Measurements from ENCODE around the gene MADD.
A peak's percentile ranks its signal among the peaks of the same experiment; 100 is the strongest.

- TF ChIP-seq POLR2A (IDR thresholded peaks at IDR 0.05): no peak
- peak in 2 of 3 experiments; percentile 24 to 42 for TF ChIP-seq CTCF (IDR thresholded peaks at IDR 0.05)
Observed at GRCh38 chr11:47259232-47259977, 10.5 kb upstream of the MADD start.
